ENCODE results near the gene DGCR2.

Gene DGCR2

DNA sequence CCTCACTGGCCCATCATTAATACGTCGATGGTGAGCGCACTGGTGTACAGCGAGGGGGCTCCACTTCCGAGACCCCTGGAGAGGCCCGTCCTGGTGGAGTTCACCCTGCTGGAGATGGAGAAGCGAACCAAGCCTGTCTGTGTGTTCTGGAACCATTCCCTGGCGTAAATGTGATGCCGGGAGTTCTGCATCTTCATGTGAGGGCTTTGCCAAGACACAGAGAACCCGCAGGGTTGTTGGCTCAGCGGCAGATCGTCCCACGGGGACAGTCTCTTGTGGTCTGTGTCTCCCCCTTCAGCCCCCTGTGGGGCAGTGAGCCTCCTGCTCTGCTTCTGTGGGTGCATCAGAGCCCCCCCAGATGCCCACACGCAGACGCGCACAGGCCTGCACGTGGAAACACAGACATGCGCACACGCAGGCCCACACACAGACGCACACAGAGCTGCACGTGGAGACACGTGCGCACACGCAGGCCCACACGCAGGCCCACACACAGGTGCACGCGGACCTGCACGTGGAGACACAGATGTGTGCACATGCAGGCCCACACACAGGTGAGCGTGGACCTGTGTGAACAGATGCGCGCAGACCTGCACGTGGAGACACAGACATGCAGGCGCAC is 130.3 kb downstream of the DGCR2 start:
- TF ChIP-seq EZH2phosphoT487 (IDR thresholded peaks at IDR 0.05; ENCODE audit: low read length) (no peak), EZH2 (optimal IDR thresholded peaks at IDR 0.05; ENCODE audit: low read depth, low read length) (no peak)
- TF ChIP-seq, protein P1, sequence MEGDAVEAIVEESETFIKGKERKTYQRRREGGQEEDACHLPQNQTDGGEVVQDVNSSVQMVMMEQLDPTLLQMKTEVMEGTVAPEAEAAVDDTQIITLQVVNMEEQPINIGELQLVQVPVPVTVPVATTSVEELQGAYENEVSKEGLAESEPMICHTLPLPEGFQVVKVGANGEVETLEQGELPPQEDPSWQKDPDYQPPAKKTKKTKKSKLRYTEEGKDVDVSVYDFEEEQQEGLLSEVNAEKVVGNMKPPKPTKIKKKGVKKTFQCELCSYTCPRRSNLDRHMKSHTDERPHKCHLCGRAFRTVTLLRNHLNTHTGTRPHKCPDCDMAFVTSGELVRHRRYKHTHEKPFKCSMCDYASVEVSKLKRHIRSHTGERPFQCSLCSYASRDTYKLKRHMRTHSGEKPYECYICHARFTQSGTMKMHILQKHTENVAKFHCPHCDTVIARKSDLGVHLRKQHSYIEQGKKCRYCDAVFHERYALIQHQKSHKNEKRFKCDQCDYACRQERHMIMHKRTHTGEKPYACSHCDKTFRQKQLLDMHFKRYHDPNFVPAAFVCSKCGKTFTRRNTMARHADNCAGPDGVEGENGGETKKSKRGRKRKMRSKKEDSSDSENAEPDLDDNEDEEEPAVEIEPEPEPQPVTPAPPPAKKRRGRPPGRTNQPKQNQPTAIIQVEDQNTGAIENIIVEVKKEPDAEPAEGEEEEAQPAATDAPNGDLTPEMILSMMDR (IDR thresholded peaks at IDR 0.05; ENCODE audit: low read length) = no peak
- H3K27ac ChIP-seq (ENCODE audit: low read length) = no peak overlapping the region
- H4K20me1 ChIP-seq (ENCODE audit: insufficient read depth, low read length) = no peaks in the 10 kb centered on the region
- no peaks in the 10 kb centered on the region for H3K9me2 ChIP-seq (replicated peaks; ENCODE audit: insufficient read depth, low read length)
- H2AFZ ChIP-seq (ENCODE audit: low read length) = no peak overlapping the region
- H3K4me3 ChIP-seq (ENCODE audit: low read length) = no peak overlapping the region
- no peaks in the 10 kb centered on the region for H3K9me3 ChIP-seq (replicated peaks; ENCODE audit: insufficient read depth, low read length)
- no peak for DNase-seq
- no peaks in the 10 kb centered on the region for H3K79me2 ChIP-seq (ENCODE audit: low read length)
- peaks cover 26% of the 10 kb centered on the region for H3K27me3 ChIP-seq (replicated peaks; ENCODE audit: insufficient read depth, low read length)
- no peak overlapping the region for H3K4me2 ChIP-seq (ENCODE audit: low read depth, low read length)
- no peaks in the 10 kb centered on the region for H3F3A ChIP-seq (ENCODE audit: insufficient read depth, low read length)
- H3K36me3 ChIP-seq (replicated peaks; ENCODE audit: insufficient read depth, low read length) = no peaks in the 10 kb centered on the region
- no peak overlapping the region for H3K9ac ChIP-seq (ENCODE audit: low read length)
- peaks cover 4% of the 10 kb centered on the region; the same call in 1 of the 2 replicates for H3K4me1 ChIP-seq (ENCODE audit: low read length)

DNA sequence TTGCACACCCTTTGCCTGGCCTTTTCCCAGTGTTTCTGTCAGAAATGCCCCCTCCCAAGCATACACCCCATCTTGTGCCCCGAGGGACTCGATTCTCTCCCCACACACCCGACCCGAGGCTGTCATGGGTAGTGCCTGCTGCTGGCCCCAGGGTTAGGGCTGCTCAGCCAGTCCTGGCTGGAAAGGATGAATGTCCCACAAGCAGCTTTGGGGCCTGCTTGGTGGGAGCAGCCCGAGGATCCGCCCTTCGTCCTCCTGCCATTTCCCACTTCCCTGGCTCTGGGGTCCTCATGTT is 131.1 kb downstream of the DGCR2 start:
- H3K4me1 ChIP-seq (ENCODE audit: low read length) = peaks cover 4% of the 10 kb centered on the region; the same call in 1 of the 2 replicates
- no peak overlapping the region for H3K27ac ChIP-seq (ENCODE audit: low read length)
- H4K20me1 ChIP-seq (ENCODE audit: insufficient read depth, low read length) = no peaks in the 10 kb centered on the region
- H3K36me3 ChIP-seq (replicated peaks; ENCODE audit: insufficient read depth, low read length) = no peaks in the 10 kb centered on the region
- no peak overlapping the region for H2AFZ ChIP-seq (ENCODE audit: low read length)
- no peaks in the 10 kb centered on the region for H3K9me3 ChIP-seq (replicated peaks; ENCODE audit: insufficient read depth, low read length)
- peaks cover 26% of the 10 kb centered on the region for H3K27me3 ChIP-seq (replicated peaks; ENCODE audit: insufficient read depth, low read length)
- DNase-seq = no peak
- H3K4me2 ChIP-seq (ENCODE audit: low read depth, low read length) = no peak overlapping the region
- TF ChIP-seq, protein P1 (IDR thresholded peaks at IDR 0.05; ENCODE audit: low read length) = no peak
- TF ChIP-seq EZH2phosphoT487 (IDR thresholded peaks at IDR 0.05; ENCODE audit: low read length) = no peak
- TF ChIP-seq EZH2 (optimal IDR thresholded peaks at IDR 0.05; ENCODE audit: low read depth, low read length) = no peak
- no peak overlapping the region for H3K9ac ChIP-seq (ENCODE audit: low read length)
- no peaks in the 10 kb centered on the region for H3K79me2 ChIP-seq (ENCODE audit: low read length)
- H3F3A ChIP-seq (ENCODE audit: insufficient read depth, low read length) = no peaks in the 10 kb centered on the region
- H3K4me3 ChIP-seq (ENCODE audit: low read length) = no peak overlapping the region
- H3K9me2 ChIP-seq (replicated peaks; ENCODE audit: insufficient read depth, low read length) = no peaks in the 10 kb centered on the region

DNA sequence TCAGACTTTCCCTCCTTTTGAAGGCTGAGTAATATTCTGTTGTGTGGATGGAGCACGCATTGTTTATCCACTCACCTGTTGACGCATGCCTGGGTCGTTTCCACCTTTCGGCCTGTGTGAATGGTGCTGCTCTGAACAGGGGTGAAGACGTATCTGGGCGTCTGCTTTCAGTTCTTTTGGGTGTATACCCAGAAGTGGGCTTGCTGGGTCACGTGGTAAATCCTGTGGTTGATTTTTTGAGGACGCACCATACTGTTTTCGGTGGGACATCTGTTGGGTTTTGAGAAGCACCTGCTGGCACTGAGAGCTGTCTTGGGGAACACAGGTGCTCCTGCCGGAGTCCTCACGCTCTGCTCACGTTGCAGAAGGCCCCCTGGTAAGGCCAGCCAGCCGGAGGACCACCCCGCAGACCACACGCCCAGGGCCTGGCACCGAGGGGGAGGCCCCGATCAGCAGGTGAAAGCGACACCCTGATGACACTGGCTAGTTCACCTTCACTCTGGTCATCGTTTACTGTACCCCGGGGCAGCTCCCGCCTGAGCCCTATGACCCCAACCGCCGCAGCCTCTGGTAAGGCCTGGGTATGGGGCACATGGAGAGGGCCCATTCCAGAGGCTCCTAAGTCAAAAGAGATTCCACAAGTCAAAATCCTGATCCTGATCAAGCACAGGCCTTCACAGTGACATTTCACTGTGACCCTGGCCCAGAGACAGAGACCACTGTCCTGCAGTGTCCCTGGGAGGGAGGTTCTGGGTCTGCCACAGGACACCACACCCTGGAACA is 131.7 kb downstream of the DGCR2 start:
- H3K27me3 ChIP-seq (replicated peaks; ENCODE audit: insufficient read depth, low read length) = peaks cover 26% of the 10 kb centered on the region
- no peaks in the 10 kb centered on the region for H4K20me1 ChIP-seq (ENCODE audit: insufficient read depth, low read length)
- H3K4me3 ChIP-seq (ENCODE audit: low read length) = no peak overlapping the region
- H3K4me1 ChIP-seq (ENCODE audit: low read length) = peaks cover 4% of the 10 kb centered on the region; the same call in 1 of the 2 replicates
- H3F3A ChIP-seq (ENCODE audit: insufficient read depth, low read length) = no peaks in the 10 kb centered on the region
- DNase-seq = peak; percentile 64
- peak overlapping the region; percentile 34; the same call in 1 of the 2 replicates for H3K4me2 ChIP-seq (ENCODE audit: low read depth, low read length)
- H3K27ac ChIP-seq (ENCODE audit: low read length) = no peak overlapping the region
- H3K9me2 ChIP-seq (replicated peaks; ENCODE audit: insufficient read depth, low read length) = no peaks in the 10 kb centered on the region
- TF ChIP-seq EZH2phosphoT487 (IDR thresholded peaks at IDR 0.05; ENCODE audit: low read length) (no peak), EZH2 (optimal IDR thresholded peaks at IDR 0.05; ENCODE audit: low read depth, low read length) (no peak)
- TF ChIP-seq, protein P1 (IDR thresholded peaks at IDR 0.05; ENCODE audit: low read length) = no peak
- H2AFZ ChIP-seq (ENCODE audit: low read length) = no peak overlapping the region
- H3K79me2 ChIP-seq (ENCODE audit: low read length) = no peaks in the 10 kb centered on the region
- H3K36me3 ChIP-seq (replicated peaks; ENCODE audit: insufficient read depth, low read length) = no peaks in the 10 kb centered on the region
- no peaks in the 10 kb centered on the region for H3K9me3 ChIP-seq (replicated peaks; ENCODE audit: insufficient read depth, low read length)
- no peak overlapping the region for H3K9ac ChIP-seq (ENCODE audit: low read length)
